HS-5 (cell line): ENCODE data around the gene PTPRJ.

Source experiments
- DNase-seq: peaks from one replicate; pipeline ENCODE4 v3.0.0-alpha.2; 2012; ENCODE audit warnings: low read depth

PTPRJ gene

DNA sequence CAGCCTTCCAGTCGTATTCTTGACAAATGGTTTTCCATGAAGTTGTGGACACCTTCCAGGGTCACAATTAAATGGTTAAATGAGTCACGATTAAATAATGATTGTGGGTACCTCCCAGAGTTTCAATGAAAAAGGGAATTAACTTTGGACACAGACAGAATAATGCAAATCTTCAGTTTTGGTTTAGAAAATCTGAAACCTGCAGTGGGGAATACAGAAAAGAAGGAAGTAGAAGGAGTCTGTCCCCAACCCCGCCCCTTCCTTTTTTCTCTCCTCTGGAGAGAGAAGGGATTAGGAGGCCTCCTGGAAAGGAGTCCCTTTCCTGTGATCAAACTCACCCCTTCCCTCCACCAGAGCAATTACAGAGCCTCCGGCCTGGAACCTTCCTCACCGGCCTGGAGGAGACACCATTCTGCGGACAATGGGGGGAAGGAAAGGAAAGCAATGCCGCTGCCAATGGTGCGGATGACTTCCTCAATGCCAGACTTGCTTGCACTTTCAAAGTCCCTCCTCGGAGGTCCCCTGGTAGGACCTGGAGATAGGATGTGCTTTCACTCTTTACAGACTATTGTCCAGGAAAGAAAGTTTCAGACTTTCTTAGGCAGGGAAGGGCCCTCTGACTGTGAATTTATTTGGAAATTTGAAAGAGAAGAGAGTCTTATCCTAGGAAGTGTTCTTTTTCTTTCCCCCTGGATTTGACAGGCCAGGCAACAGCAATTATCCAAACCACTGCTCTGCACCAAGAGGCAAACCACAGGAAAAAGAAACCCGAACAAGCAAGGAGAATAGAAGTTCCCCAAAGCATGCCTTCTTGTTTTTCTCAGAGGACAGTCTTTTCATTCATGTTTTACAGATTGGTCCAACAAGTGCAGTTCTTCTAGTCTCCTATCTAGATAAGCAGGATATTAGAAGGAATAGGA, 86.8 kb downstream of the PTPRJ start:
- DNase-seq, result no peak

GRCh38 chr11:48073031-48073861, 92.9 kb downstream of the PTPRJ start:
- no peak for DNase-seq

DNA sequence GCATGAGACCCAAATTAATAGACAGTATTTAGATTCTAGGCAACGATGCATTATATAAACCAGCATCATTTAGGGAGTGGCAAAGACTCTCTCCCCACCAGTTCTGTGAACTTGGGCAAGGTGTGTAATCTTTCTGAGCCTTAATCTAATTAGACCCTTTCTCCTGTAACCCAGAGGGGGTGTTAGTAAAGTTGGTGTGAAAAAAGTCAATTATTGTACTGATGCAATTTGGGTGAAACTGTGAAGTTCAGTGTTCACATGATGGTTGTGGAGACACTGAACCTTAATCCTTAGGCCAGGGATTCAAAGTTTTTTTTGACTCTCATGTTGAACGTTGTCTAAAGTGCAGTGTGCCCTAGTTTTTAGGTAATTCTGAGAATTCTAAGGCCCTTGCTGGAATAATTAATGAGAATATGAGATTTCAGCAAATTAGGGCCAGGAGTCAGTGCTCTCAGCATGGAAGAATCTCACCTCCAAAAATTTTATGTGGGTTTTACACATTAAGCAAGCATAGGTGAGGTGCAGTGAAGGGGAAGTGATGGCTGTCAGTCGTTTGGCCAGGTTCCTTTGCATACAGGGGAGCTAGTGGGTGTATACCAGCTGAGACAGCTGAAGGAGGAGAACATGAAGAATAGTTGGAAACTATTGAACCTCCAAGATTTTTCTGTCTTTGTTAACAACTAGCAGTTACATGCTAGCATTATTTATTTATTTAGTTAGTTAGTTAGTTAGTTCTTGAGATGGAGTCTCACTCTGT, 94.2 kb downstream of the PTPRJ start:
- DNase-seq, result no peak

- DNase-seq, result no peak
Measured at GRCh38 chr11:48075637-48076036, 95.3 kb downstream of the PTPRJ start.

- no peak for DNase-seq
Measured at GRCh38 chr11:48077251-48077650, 96.9 kb downstream of the PTPRJ start.

DNA sequence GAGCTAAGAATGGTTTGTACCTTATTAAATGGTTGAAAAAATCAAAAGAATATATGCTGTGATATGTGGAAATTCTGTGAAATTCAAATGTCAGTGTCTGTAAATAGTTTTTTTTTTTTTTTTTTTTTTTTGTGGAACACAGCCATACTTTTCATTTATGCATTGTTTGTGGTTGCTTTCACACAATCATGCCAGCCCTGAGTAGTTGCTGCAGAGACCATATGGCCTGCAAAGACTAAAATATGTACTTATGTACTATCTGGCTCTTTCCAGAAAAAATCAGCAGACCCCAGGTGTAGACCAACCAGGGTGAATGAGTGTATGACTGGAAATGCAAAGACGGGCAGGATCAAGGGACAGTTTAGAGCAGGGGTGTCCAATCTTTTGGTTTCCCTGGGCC, 98.3 kb downstream of the PTPRJ start:
- no peak for DNase-seq

- no peak for DNase-seq
Measured at GRCh38 chr11:48079596-48079995, 99.2 kb downstream of the PTPRJ start.

GRCh38 chr11:48080301-48080861, 100.0 kb downstream of the PTPRJ start:
- no peak for DNase-seq

DNA sequence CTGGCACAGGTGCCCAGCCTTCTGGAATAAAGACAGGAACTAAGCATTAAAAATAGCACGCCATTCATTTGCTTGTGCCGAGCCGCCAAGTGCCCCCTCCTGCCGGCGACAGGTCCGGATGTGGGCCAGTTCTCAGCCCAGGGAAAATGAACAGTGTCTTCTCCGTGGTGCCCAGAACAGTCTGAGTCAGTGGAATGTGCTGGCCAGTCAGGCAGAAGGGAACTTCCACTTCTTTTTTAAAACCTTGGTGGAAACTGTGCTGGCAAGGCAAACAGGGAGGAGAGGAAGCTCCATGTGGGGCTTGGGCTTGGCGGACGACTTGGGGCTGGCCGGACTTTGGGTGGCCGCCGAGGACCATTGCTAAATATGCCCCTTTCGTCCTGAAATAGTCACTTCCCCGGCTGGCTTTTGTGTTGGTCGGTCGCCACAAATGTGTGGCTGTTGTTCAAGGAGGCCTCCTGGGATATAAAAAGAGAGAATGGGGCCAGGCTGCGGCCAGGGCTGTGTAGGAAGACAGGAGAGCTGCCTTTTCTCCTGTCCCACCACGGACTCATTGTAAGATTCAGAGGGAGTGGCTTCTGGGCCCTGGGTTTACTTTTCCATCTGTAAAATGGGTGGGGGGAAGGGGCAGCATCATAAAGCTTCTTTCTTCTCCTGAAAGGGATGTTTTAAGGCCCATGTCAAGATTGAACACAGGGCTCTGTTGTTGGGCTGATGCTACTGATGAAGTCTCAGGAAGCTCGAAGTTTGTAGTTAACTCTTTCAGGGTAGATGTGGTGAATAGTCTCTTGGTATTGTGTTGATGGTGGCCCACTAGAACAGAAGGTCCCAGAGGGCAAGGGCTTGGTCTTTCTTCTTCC, 101.0 kb downstream of the PTPRJ start:
- no peak for DNase-seq

DNA sequence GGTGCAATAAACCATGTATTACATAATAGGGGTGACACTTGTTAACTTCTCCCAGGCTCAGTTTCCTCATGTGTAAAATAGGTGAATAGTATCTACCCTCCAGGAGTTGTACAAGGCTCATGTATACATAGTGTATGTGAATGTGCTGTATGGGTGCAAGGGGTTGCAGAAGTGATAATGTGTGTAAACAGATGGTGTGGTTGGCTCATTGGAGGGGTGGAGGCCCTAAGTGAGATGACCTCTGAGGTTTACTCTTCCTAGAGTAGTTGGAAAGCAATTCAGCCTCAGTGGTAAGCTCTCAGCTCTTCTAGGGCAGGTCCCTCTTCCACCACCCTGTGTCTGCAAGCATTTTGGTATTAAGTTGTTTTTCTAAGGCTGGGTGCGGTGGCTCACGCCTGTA, 102.4 kb downstream of the PTPRJ start:
- no peak for DNase-seq

GRCh38 chr11:48083421-48083820, 103.1 kb downstream of the PTPRJ start:
- no peak for DNase-seq

DNA sequence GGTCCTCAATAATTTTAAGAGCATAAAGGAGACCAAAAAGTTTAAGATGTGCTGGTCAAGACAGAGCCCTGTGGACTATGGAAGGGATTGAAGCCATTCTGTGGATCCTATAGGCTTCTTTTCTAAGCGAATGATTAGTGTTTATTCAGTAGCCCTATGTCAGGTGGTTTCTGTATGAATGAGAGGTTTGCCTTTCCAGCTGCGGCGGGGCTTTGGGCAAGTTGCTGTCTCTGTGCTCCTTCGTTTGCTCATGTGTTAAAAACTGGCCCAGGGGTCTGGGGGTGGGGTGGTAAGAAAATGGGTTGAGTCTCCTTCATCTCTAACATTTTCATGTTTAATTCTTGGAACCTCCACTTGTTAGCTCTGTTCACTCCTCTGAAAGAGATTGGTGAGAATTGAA, 105.3 kb downstream of the PTPRJ start:
- DNase-seq, result no peak

GRCh38 chr11:48087422-48087821, 107.1 kb downstream of the PTPRJ start:
- no peak for DNase-seq

GRCh38 chr11:48087974-48088681, 107.8 kb downstream of the PTPRJ start:
- no peak for DNase-seq

- DNase-seq, result no peak
Measured at GRCh38 chr11:48088682-48089050, 108.3 kb downstream of the PTPRJ start.

GRCh38 chr11:48090174-48090573, 109.8 kb downstream of the PTPRJ start:
- DNase-seq, result no peak

GRCh38 chr11:48091426-48092102, 111.2 kb downstream of the PTPRJ start:
- no peak for DNase-seq

- DNase-seq, result no peak
Measured at GRCh38 chr11:48093323-48093722, 113.0 kb downstream of the PTPRJ start.

- no peak for DNase-seq
Measured at GRCh38 chr11:48093795-48094642, 113.7 kb downstream of the PTPRJ start.
